HUES64 (cell line): ENCODE data around the gene NT5C1A.
A peak's percentile ranks its signal among the peaks of the same experiment; 100 is the strongest.

ENCODE experiments used
- H3K27ac ChIP-seq: 2 replicates; pipeline ENCODE4 v1.7.0; 2013; ENCODE audit warnings: low read depth, low read length, inconsistent platforms
- H3K27me3 ChIP-seq: 2 replicates; pipeline ENCODE4 v1.6.1; 2013; ENCODE audit warnings: mild to moderate bottlenecking, low read length; ENCODE audit not compliant: insufficient read depth
- H3K36me3 ChIP-seq: 2 replicates; pipeline ENCODE4 v1.6.1; 2013; ENCODE audit warnings: mild to moderate bottlenecking, low read length; ENCODE audit not compliant: insufficient read depth
- H3K4me1 ChIP-seq: 2 replicates; pipeline ENCODE4 v1.6.1; 2013; ENCODE audit warnings: mild to moderate bottlenecking, low read length, moderate library complexity; ENCODE audit not compliant: insufficient read depth
- H3K4me3 ChIP-seq: 2 replicates; pipeline ENCODE4 v1.5.1; 2013; ENCODE audit warnings: mild to moderate bottlenecking, low read length, moderate library complexity
- H3K9ac ChIP-seq: 2 replicates; pipeline ENCODE4 v1.6.1; 2013; ENCODE audit warnings: mild to moderate bottlenecking, low read depth, low read length
- H3K9me3 ChIP-seq: 2 replicates; pipeline ENCODE4 v1.6.1; 2013; ENCODE audit warnings: low read depth, low read length; ENCODE audit not compliant: insufficient read depth
- WGBS: fragments of 150-250, 120-280 bp; methylation state at CpG from one replicate; pipeline ENCODE4 v1.1.7; 2013; ENCODE audit warnings: missing lambda C conversion rate; 5-methylcytosine and 5-hydroxymethylcytosine counted together

Gene NT5C1A

GRCh38 chr1:39676948-39677548 lies 5.1 kb upstream of the NT5C1A start:
- H3K4me3 ChIP-seq, result no peak overlapping the region
- H3K27me3 ChIP-seq, result peaks cover 99% of the 10 kb centered on the region
- H3K36me3 ChIP-seq, result no peaks in the 10 kb centered on the region

GRCh38 chr1:39675220-39675619 lies 3.3 kb upstream of the NT5C1A start:
- Histone ChIP-seq H3K9me3 (no peaks in the 10 kb centered on the region), H3K4me3 (no peak overlapping the region), H3K36me3 (no peaks in the 10 kb centered on the region), H3K4me1 (0 out of 2 replicates have a peak, but pooled peaks cover 3% of the 10 kb centered on the region), H3K27ac (no peak overlapping the region), H3K9ac (no peak overlapping the region), H3K27me3 (peaks cover 99% of the 10 kb centered on the region)
- 86% methylated on average over 1 of the region's 1 CpG for WGBS

More at GRCh38 chr1:39676948-39677548, 5.1 kb upstream of the NT5C1A start:
- WGBS, result 74% methylated on average over 6 of the region's 6 CpGs
- Histone ChIP-seq H3K9ac (no peak overlapping the region), H3K4me1 (0 out of 2 replicates have a peak, but pooled peaks cover 3% of the 10 kb centered on the region), H3K27ac (no peak overlapping the region), H3K9me3 (no peaks in the 10 kb centered on the region)

- H3K27me3 ChIP-seq, result peaks cover 99% of the 10 kb centered on the region
- 67% methylated on average over 3 of the region's 3 CpGs for WGBS
- H3K36me3 ChIP-seq, result no peaks in the 10 kb centered on the region
- H3K4me1 ChIP-seq, result 0 out of 2 replicates have a peak, but pooled peaks cover 3% of the 10 kb centered on the region
- no peak overlapping the region for H3K9ac ChIP-seq
- no peak overlapping the region for H3K4me3 ChIP-seq
- no peak overlapping the region for H3K27ac ChIP-seq
- no peaks in the 10 kb centered on the region for H3K9me3 ChIP-seq
Measured at GRCh38 chr1:39673215-39673614, 1.3 kb upstream of the NT5C1A start.

GRCh38 chr1:39672551-39672947 lies 642 bp upstream of the NT5C1A start:
- WGBS, result 14% methylated on average over 12 of the region's 12 CpGs
- Histone ChIP-seq H3K27me3 (peaks cover 99% of the 10 kb centered on the region), H3K27ac (no peak overlapping the region), H3K9me3 (no peaks in the 10 kb centered on the region), H3K9ac (no peak overlapping the region), H3K4me1 (0 out of 2 replicates have a peak, but pooled peaks cover 3% of the 10 kb centered on the region), H3K36me3 (no peaks in the 10 kb centered on the region), H3K4me3 (peak overlapping the region; percentile 47; the same call in 1 of the 2 replicates)

GRCh38 chr1:39671433-39671792 lies 494 bp downstream of the NT5C1A start:
- no peaks in the 10 kb centered on the region for H3K36me3 ChIP-seq
- H3K9ac ChIP-seq, result no peak overlapping the region
- no peak overlapping the region for H3K27ac ChIP-seq
- peak overlapping the region; percentile 47 for H3K4me3 ChIP-seq
- 0 out of 2 replicates have a peak, but pooled peaks cover 3% of the 10 kb centered on the region for H3K4me1 ChIP-seq
- no peaks in the 10 kb centered on the region for H3K9me3 ChIP-seq
- WGBS, result 5% methylated on average over 26 of the region's 26 CpGs
- peaks cover 99% of the 10 kb centered on the region for H3K27me3 ChIP-seq

GRCh38 chr1:39670689-39671088 lies 1.2 kb downstream of the NT5C1A start:
- H3K36me3 ChIP-seq, result no peaks in the 10 kb centered on the region
- H3K9ac ChIP-seq, result no peak overlapping the region
- no peaks in the 10 kb centered on the region for H3K9me3 ChIP-seq
- 7% methylated on average over 1 of the region's 1 CpG for WGBS
- peaks cover 99% of the 10 kb centered on the region for H3K27me3 ChIP-seq
- no peak overlapping the region for H3K4me3 ChIP-seq
- H3K4me1 ChIP-seq, result 0 out of 2 replicates have a peak, but pooled peaks cover 3% of the 10 kb centered on the region
- no peak overlapping the region for H3K27ac ChIP-seq

GRCh38 chr1:39668894-39669293 lies 3.0 kb downstream of the NT5C1A start:
- Histone ChIP-seq H3K36me3 (no peaks in the 10 kb centered on the region), H3K27ac (no peak overlapping the region), H3K9me3 (no peaks in the 10 kb centered on the region), H3K9ac (no peak overlapping the region), H3K4me3 (no peak overlapping the region), H3K27me3 (peaks cover 95% of the 10 kb centered on the region), H3K4me1 (0 out of 2 replicates have a peak, but pooled peaks cover 3% of the 10 kb centered on the region)
- 90% methylated on average over 3 of the region's 3 CpGs for WGBS

- H3K36me3 ChIP-seq, result no peaks in the 10 kb centered on the region
- WGBS, result 59% methylated on average over 3 of the region's 3 CpGs
- H3K9me3 ChIP-seq, result no peaks in the 10 kb centered on the region
- 0 out of 2 replicates have a peak, but pooled peaks cover 3% of the 10 kb centered on the region for H3K4me1 ChIP-seq
- peaks cover 95% of the 10 kb centered on the region for H3K27me3 ChIP-seq
- no peak overlapping the region for H3K27ac ChIP-seq
- H3K4me3 ChIP-seq, result no peak overlapping the region
- no peak overlapping the region for H3K9ac ChIP-seq
Measured at GRCh38 chr1:39668111-39668510, 3.8 kb downstream of the NT5C1A start.

- Histone ChIP-seq H3K9ac (no peak overlapping the region), H3K4me3 (no peak overlapping the region), H3K27me3 (peaks cover 95% of the 10 kb centered on the region), H3K27ac (no peak overlapping the region), H3K36me3 (no peaks in the 10 kb centered on the region), H3K4me1 (no peaks in the 10 kb centered on the region), H3K9me3 (no peaks in the 10 kb centered on the region)
- 80% methylated on average over 3 of the region's 3 CpGs for WGBS
Measured at GRCh38 chr1:39666772-39667171, 5.1 kb downstream of the NT5C1A start.

- no peak overlapping the region for H3K27ac ChIP-seq
- no peaks in the 10 kb centered on the region for H3K9me3 ChIP-seq
- WGBS, result 78% methylated on average over 8 of the region's 8 CpGs
- no peaks in the 10 kb centered on the region for H3K36me3 ChIP-seq
- H3K4me3 ChIP-seq, result no peak overlapping the region
- no peaks in the 10 kb centered on the region for H3K4me1 ChIP-seq
- H3K9ac ChIP-seq, result no peak overlapping the region
- peaks cover 95% of the 10 kb centered on the region for H3K27me3 ChIP-seq
Measured at GRCh38 chr1:39663559-39663958, 8.3 kb downstream of the NT5C1A start.

GRCh38 chr1:39662861-39663260 lies 9.0 kb downstream of the NT5C1A start:
- no peaks in the 10 kb centered on the region for H3K4me1 ChIP-seq
- H3K9ac ChIP-seq, result no peak overlapping the region
- H3K4me3 ChIP-seq, result no peak overlapping the region
- 77% methylated on average over 1 of the region's 1 CpG for WGBS
- no peaks in the 10 kb centered on the region for H3K9me3 ChIP-seq
- H3K27me3 ChIP-seq, result peaks cover 94% of the 10 kb centered on the region
- H3K27ac ChIP-seq, result no peak overlapping the region
- no peaks in the 10 kb centered on the region for H3K36me3 ChIP-seq

GRCh38 chr1:39659538-39659937 lies 12.4 kb downstream of the NT5C1A start:
- no peak overlapping the region for H3K9ac ChIP-seq
- no peaks in the 10 kb centered on the region for H3K4me1 ChIP-seq
- H3K36me3 ChIP-seq, result no peaks in the 10 kb centered on the region
- H3K27me3 ChIP-seq, result peaks cover 93% of the 10 kb centered on the region
- H3K4me3 ChIP-seq, result no peak overlapping the region
- H3K27ac ChIP-seq, result no peak overlapping the region
- WGBS, result 70% methylated on average over 5 of the region's 5 CpGs
- H3K9me3 ChIP-seq, result no peaks in the 10 kb centered on the region
